GM18505 (cell line): ENCODE data around the gene DMRT2.

Experiments
- ATAC-seq: cut with Tn5 transposase; IDR thresholded peaks from one replicate; pipeline ENCODE4 v1.9.1; 2021; ENCODE audit not compliant: unreplicated experiment
- POLR2A ChIP-seq: IDR thresholded peaks from 4 replicates; pipeline ENCODE4 v1.6.1; 2011; ENCODE audit warnings: borderline replicate concordance; ENCODE audit not compliant: insufficient read depth, insufficient read length; ENCODE audit errors: extremely low read depth

Gene DMRT2

GRCh38 chr9:1087120-1087881, 37.1 kb downstream of the DMRT2 start:
- no peak for TF ChIP-seq POLR2A
- ATAC-seq = no peak

- no peak for ATAC-seq
- no peak for TF ChIP-seq POLR2A
These were observed 44.6 kb downstream of the DMRT2 start for GRCh38 chr9:1094749-1095148.

- TF ChIP-seq POLR2A = no peak
- no peak for ATAC-seq
These were observed 46.2 kb downstream of the DMRT2 start for GRCh38 chr9:1096155-1096964.

- TF ChIP-seq POLR2A = no peak
- no peak for ATAC-seq
These were observed 48.4 kb downstream of the DMRT2 start for GRCh38 chr9:1098551-1098950.

- no peak for ATAC-seq
- no peak for TF ChIP-seq POLR2A
These were observed 50.0 kb downstream of the DMRT2 start for GRCh38 chr9:1100201-1100600.

GRCh38 chr9:1100945-1101344, 50.8 kb downstream of the DMRT2 start:
- TF ChIP-seq POLR2A = no peak
- no peak for ATAC-seq

GRCh38 chr9:1101846-1102641, 51.9 kb downstream of the DMRT2 start:
- TF ChIP-seq POLR2A = no peak
- no peak for ATAC-seq

GRCh38 chr9:1102642-1102970, 52.4 kb downstream of the DMRT2 start:
- TF ChIP-seq POLR2A = no peak
- no peak for ATAC-seq
